IMR-90 (cell line): ENCODE results near the gene CYB561A3. TPM values are rescaled to one million over a fixed set of nuclear protein-coding genes. Genes with fewer than 3 reads are reported as not detected.

Experiments
- ATAC-seq: fragments of 200-7000 bp; cut with Tn5 transposase; 2 replicates; pipeline ENCODE4 v1.9.1; 2020; ENCODE audit warnings: low read depth, mild to moderate bottlenecking, moderate library complexity
- BruUV-seq: library from RNA; stranded (reverse); fragments of 400-500 nt; replicated peaks from 2 replicates; lab custom pipeline; 2021; lab: Mats Ljungman, UMichigan
- CTCF ChIA-PET: fragments of 300-600 bp; formaldehyde crosslinking; extraction: SDS; loops from one replicate; lab custom pipeline; 2021; ENCODE audit warnings: antibody characterized with exemption; lab: Yijun Ruan, JAX
- POLR2A ChIA-PET: fragments of 300-600 bp; sonication (Branson Sonifier 250); formaldehyde crosslinking; loops from one replicate; lab custom pipeline; 2022; ENCODE audit warnings: antibody characterized with exemption; ENCODE audit not compliant: unreplicated experiment; lab: Charles Lee
- DNase-seq: peaks from one replicate; pipeline ENCODE4 v3.0.0; 2013
- H2AFZ ChIP-seq: replicated peaks from 2 replicates; pipeline ENCODE3; 2013; ENCODE audit warnings: low read length, mild to moderate bottlenecking; ENCODE audit not compliant: poor library complexity
- H2AK5ac ChIP-seq: 2 replicates; pipeline ENCODE4 v1.6.1; 2013; ENCODE audit warnings: low read depth, low read length, inconsistent platforms
- H2AK9ac ChIP-seq: replicated peaks from 2 replicates; pipeline ENCODE3; 2013; ENCODE audit warnings: mild to moderate bottlenecking, low read depth, low read length, moderate library complexity; ENCODE audit not compliant: poor library complexity
- H2BK120ac ChIP-seq: 2 replicates; pipeline ENCODE4 v1.6.1; 2013; ENCODE audit warnings: low read depth, low read length, inconsistent platforms
- H2BK15ac ChIP-seq: 3 replicates; pipeline ENCODE4 v1.6.1; 2013; ENCODE audit warnings: low read depth, low read length, inconsistent platforms
- H2BK20ac ChIP-seq: 2 replicates; pipeline ENCODE4 v1.6.1; 2013; ENCODE audit warnings: low read depth, mild to moderate bottlenecking, inconsistent platforms, low read length, moderate library complexity
- H2BK5ac ChIP-seq: 2 replicates; pipeline ENCODE4 v1.6.1; 2013; ENCODE audit warnings: mild to moderate bottlenecking, low read depth, low read length, inconsistent platforms; ENCODE audit not compliant: poor library complexity, severe bottlenecking
- H3K14ac ChIP-seq: replicated peaks from 2 replicates; pipeline ENCODE4 v1.6.1; 2013; ENCODE audit warnings: low read depth, low read length, inconsistent platforms
- H3K18ac ChIP-seq: 2 replicates; pipeline ENCODE4 v1.6.1; 2013; ENCODE audit warnings: low read depth, low read length, control low read depth
- H3K23ac ChIP-seq: 2 replicates; pipeline ENCODE4 v1.6.1; 2013; ENCODE audit warnings: low read depth, low read length, inconsistent platforms
- H3K27ac ChIP-seq: 2 replicates; pipeline ENCODE4 v1.5.1; 2013; ENCODE audit warnings: mild to moderate bottlenecking, control low read depth, low read length; ENCODE audit not compliant: insufficient read depth
- H3K27me3 ChIP-seq: 2 replicates; pipeline ENCODE4 v1.6.1; 2013; ENCODE audit warnings: low read length; ENCODE audit not compliant: control insufficient read depth, insufficient read depth
- H3K36me3 ChIP-seq: 2 replicates; pipeline ENCODE4 v1.6.1; 2013; ENCODE audit warnings: low read length, mixed read lengths; ENCODE audit not compliant: control insufficient read depth, insufficient read depth
- H3K4ac ChIP-seq: 2 replicates; pipeline ENCODE4 v1.6.1; 2013; ENCODE audit warnings: low read depth, low read length, inconsistent platforms
- H3K4me1 ChIP-seq: 2 replicates; pipeline ENCODE4 v1.6.1; 2013; ENCODE audit warnings: low read length, mixed read lengths; ENCODE audit not compliant: control insufficient read depth, insufficient read depth
- H3K4me2 ChIP-seq: 2 replicates; pipeline ENCODE4 v1.6.1; 2013; ENCODE audit warnings: low read depth, mild to moderate bottlenecking, control low read depth, low read length, moderate library complexity
- H3K4me3 ChIP-seq: 2 replicates; pipeline ENCODE4 v1.5.1; 2013; ENCODE audit warnings: low read depth, mild to moderate bottlenecking, control low read depth, low read length, moderate library complexity; ENCODE audit not compliant: insufficient read depth
- H3K56ac ChIP-seq: 2 replicates; pipeline ENCODE4 v1.6.1; 2013; ENCODE audit warnings: low read length, inconsistent platforms; ENCODE audit not compliant: insufficient read depth; ENCODE audit errors: extremely low read depth
- H3K79me1 ChIP-seq, 2 experiments: 2 replicates each; pipeline ENCODE4 v1.6.1; 2013; ENCODE audit warnings: low read length in 2 of 2, inconsistent platforms in 1 of 2, low read depth in 1 of 2
- H3K9ac ChIP-seq: 2 replicates; pipeline ENCODE4 v1.6.1; 2013; ENCODE audit warnings: low read depth, low read length, control low read depth
- H3K9me1 ChIP-seq: 2 replicates; pipeline ENCODE4 v1.6.1; 2013; ENCODE audit warnings: low read length, inconsistent platforms; ENCODE audit not compliant: insufficient read depth
- H3K9me3 ChIP-seq: 2 replicates; pipeline ENCODE4 v1.6.1; 2013; ENCODE audit warnings: low read length; ENCODE audit not compliant: control insufficient read depth, insufficient read depth
- H4K20me1 ChIP-seq: 2 replicates; pipeline ENCODE4 v1.6.1; 2013; ENCODE audit warnings: low read length, inconsistent platforms; ENCODE audit not compliant: insufficient read depth
- H4K5ac ChIP-seq: 2 replicates; pipeline ENCODE4 v1.6.1; 2013; ENCODE audit warnings: mild to moderate bottlenecking, low read depth, low read length, control low read depth
- H4K8ac ChIP-seq, 2 experiments: 2 replicates each; pipeline ENCODE4 v1.6.1; 2013; ENCODE audit warnings: low read depth in 2 of 2, low read length in 2 of 2, control low read depth in 1 of 2, inconsistent platforms in 1 of 2
- H4K91ac ChIP-seq: 2 replicates; pipeline ENCODE4 v1.6.1; 2013; ENCODE audit warnings: low read depth, low read length, inconsistent platforms; ENCODE audit not compliant: insufficient read depth
- FOS ChIP-seq: fragments of 150-350 bp; IDR thresholded peaks from 2 replicates; pipeline ENCODE4 v1.6.1; 2016; ENCODE audit warnings: low read depth, low read length
- RFX5 ChIP-seq: IDR thresholded peaks from 2 replicates; pipeline ENCODE4 v1.8.0; 2012; ENCODE audit warnings: low read depth, mild to moderate bottlenecking, low read length, moderate library complexity
- WGBS, 2 experiments: methylation state at CpG; one replicate each; pipeline versions ENCODE4 v1.1.5 to v1.1.7; 2013; ENCODE audit warnings: missing lambda C conversion rate in 2 of 2; ENCODE audit not compliant: insufficient read length in 1 of 2; ENCODE audit errors: extremely low coverage in 2 of 2; 5-methylcytosine and 5-hydroxymethylcytosine counted together
- dilution Hi-C: fragments of 300-500 bp; cut with HindIII; formaldehyde crosslinking; loops from one replicate; pipeline ENCODE4 v1.14.3; 2018; ENCODE audit warnings: low sequenced_read_pairs; ENCODE audit not compliant: unreplicated experiment
- in situ Hi-C: fragments of 300-500 bp; cut with MboI; formaldehyde crosslinking; loops from 3 replicates; pipeline ENCODE4 v1.14.3; 2019; ENCODE audit warnings: low sequenced_read_pairs, inconsistent platforms, mixed read lengths
- intact Hi-C: fragments of 100-400 bp; cut with micrococcal nuclease; formaldehyde crosslinking; loops from 2 replicates; pipeline ENCODE4 v1.10.0; 2022
- polyA plus RNA-seq, 3 experiments: library from polyadenylated mRNA; depleted of rRNA; stranded (reverse); fragments of >200 nt; gene quantifications; 2 replicates each; pipeline ENCODE4 v1.2.3, GENCODE V29; 2012; ENCODE audit warnings: low replicate concordance in 1 of 3
- total RNA-seq: library from RNA; depleted of rRNA; stranded (reverse); fragments of >200 nt; gene quantifications from 2 replicates; pipeline ENCODE4 v1.2.3, GENCODE V29; 2012

The CYB561A3 gene
- total and polyA plus RNA-seq, 2 of the 4 experiments (the other 2 are of a cell fraction), result 13.6 to 39.2 TPM

GRCh38 chr11:61362542-61362875 is 827 bp upstream of the CYB561A3 start:
- intact Hi-C loops, result loop anchor here (1.0 kb wide), 1 partner anchor 23 kb away; no protein-coding TSS in a partner anchor

More at GRCh38 chr11:61362542-61362875, 827 bp upstream of the CYB561A3 start:
- Histone ChIP-seq H2AFZ (peak overlapping the region; percentile 99), H2BK120ac (peak overlapping the region; percentile 58), H2BK15ac (peak overlapping the region; percentile 23; the same call in 2 of the 3 replicates), H3K4me1 (peaks cover 5% of the 10 kb centered on the region), H3K56ac (peak overlapping the region; percentile 79), H3K27me3 (no peaks in the 10 kb centered on the region), H3K4me3 (peak overlapping the region; percentile 88), H2BK5ac (peak overlapping the region; percentile 88), H3K9me1 (0 out of 2 replicates have a peak, but pooled peaks cover 3% of the 10 kb centered on the region), H3K18ac (peak overlapping the region; percentile 70), H3K23ac (peak overlapping the region; percentile 97), H4K5ac (peak overlapping the region; percentile 82), H4K20me1 (no peaks in the 10 kb centered on the region), H3K79me1 (peaks cover 41 to 61% of the 10 kb centered on the region in 2 experiments; a peak in 3 of 4 replicates), H3K36me3 (peaks cover 19% of the 10 kb centered on the region), H3K27ac (peak overlapping the region; percentile 99), H4K91ac (peak overlapping the region; percentile 98), H2BK20ac (no peak overlapping the region), H2AK5ac (peak overlapping the region; percentile 91), H3K14ac (peak overlapping the region; percentile 94), H3K9me3 (no peaks in the 10 kb centered on the region), H3K9ac (peak overlapping the region; percentile 91), H3K4ac (peak overlapping the region; percentile 90), H4K8ac (peak overlapping the region; percentile 98), H2AK9ac (peak overlapping the region; percentile 95), H3K4me2 (peak overlapping the region; percentile 98)
- BruUV-seq, result no TSS peak
- WGBS, 2 experiments, result 0% methylated on average over 9 of the region's 12 CpGs; no CpG with 5 or more reads in 1 of the 2 experiments
- dilution Hi-C loops, result no loop called here
- in situ Hi-C loops, result no loop called here
- ATAC-seq (peak; percentile 6; the same call in 1 of the 2 replicates), DNase-seq (peak; percentile 65)
- TF ChIP-seq FOS (no peak), RFX5 (0 out of 2 replicates have a peak, but pooled peaks have one; percentile 10)
- ChIA-PET POLR2A (interaction anchor here (1.4 kb wide), 1 partner anchor 22 kb away, joined by 3 read pairs; no protein-coding TSS in a partner anchor), CTCF (interaction anchor here (1.9 kb wide), 1 partner anchor 23 kb away, joined by 7 read pairs; no protein-coding TSS in a partner anchor)
